Fibroblast of gingiva (primary cell): Measurements from ENCODE around the gene PNMA6A.
"Not testable (repeated sequence)": the region's sequence is repeated elsewhere in the genome, so short reads cannot be mapped to it uniquely, and the experiment has no call there.

Experiments
- DNase-seq: peaks from one replicate; pipeline ENCODE4 v3.0.0-alpha.2; 2011; ENCODE audit warnings: low read depth

The PNMA6A gene

DNA sequence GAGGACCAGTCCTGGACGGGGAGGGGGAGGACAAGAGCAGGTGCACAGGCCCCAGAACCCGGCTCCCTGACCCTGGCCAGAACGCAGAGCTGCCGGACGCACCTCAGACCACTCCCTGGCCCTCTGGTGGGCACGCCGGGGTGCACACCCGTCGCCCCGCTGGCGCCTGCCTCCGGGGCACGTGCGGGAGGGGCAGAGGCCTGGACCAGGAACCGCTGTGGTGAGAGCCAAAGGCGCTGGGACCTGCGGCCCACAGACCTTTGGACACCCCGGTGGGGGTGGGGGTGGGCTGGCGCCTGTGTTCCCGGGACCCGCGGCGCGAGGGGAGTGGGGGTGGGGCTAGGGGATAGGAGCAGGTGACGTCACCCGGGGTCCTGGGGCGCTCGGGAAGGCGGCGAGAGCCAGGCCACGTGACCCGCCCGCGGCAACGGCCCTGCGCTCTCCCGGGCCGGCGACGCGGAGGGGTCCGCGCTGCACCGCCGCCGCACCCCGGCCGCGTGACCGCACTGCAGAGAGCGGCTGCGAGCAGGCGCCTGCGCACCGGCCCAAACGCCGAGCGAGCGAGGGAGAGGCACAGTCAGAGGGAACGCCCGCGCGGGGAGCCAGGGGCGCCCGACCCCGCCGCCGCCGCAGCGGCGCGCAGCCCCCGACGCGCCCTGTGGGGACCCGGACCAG is at the start of gene PNMA6A:
PNMA6A (plus strand) TSS at position 546 of the 675 bp plus-strand sequence. CDS start 609 bp downstream, outside the sequence.
- not testable (repeated sequence) for DNase-seq

GRCh38 chrX:153026501-153026900 is 45.8 kb upstream of the PNMA6A start:
- DNase-seq = not testable (repeated sequence)

DNA sequence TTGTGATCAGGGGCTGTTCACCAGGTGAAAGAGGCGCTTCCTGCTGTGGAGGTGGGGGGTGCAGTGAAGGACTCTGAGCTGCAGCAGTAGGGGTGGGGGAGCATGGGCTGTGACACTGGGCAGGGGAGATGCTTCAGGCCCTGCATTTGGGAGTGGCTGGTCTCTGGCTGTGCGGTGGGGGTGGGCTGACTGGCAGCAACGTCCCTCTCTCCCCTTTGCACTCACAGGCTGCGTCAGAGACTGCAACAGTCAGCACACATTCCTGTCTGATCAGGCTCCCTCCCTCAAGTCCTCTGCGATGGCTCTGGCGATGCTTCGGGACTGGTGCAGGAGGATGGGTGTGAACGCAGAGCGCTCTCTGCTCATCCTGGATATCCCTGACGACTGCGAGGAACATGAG is 43.8 kb upstream of the PNMA6A start:
- DNase-seq = not testable (repeated sequence)

DNA sequence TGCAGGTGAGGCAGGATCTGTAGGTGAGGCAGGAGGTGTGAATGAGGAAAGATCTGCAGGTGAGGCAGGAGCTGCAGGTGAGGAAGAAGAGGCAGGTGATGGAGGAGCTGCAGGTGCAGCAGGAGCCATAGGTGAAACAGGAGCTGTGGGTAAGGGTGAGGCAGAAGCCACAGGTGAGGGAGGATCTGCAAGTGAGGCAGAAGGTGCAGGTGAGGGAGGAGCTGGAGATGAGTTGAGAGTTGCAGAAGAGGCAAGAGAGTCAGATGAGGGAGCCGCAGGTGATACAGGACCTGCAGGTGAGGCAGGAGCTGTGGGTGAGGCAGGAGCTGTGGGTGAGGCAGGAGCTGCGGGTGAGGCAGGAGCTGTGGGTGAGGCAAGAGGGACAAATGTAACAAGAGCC is 43.1 kb upstream of the PNMA6A start:
- no peak for DNase-seq

- DNase-seq = no peak
Observed at GRCh38 chrX:153029875-153030274, 42.4 kb upstream of the PNMA6A start.

DNA sequence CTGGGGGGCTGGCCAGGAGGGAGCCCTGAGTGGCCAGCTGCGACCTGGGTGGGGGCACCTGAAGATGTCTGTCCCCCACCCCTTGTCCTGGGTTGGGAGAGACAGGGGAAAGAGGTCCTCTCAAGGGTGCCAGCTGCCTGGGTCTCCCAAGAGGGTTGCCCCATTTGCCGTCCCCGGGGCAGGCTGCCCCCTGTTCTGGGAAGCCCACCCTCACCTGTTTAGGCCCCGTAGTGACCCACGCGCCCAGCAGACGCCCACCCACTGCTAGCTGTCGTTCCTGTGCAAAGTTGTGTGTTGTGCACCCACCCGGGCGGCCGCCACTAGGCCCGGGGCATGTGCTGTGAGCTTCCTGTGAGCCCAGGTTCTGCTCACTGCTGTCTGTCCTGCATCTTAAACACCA is 41.5 kb upstream of the PNMA6A start:
- no peak for DNase-seq

GRCh38 chrX:153032397-153033118 is 39.7 kb upstream of the PNMA6A start:
- peak; percentile 35 for DNase-seq

- no peak for DNase-seq
Observed at GRCh38 chrX:153049093-153049492, 23.2 kb upstream of the PNMA6A start.

DNA sequence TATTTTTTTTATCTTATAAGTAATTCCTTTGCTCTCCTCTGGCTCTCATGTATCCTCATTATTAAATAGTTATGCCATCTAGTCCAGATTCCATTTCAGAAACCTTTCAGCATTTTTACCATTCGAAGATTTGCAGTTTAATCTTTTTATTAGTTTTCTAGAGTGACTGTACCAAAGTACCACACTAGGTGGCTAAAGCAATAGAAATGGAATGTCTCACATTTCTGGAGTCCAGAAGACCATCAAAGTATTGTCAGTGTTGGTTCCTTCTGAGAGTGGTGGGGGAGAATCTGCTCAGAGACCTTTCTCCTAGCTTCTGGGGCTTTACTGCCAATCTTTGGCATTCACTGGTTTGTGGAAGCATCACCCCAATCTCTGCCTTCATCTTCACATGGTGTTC is 19.7 kb upstream of the PNMA6A start:
- DNase-seq = no peak

- no peak for DNase-seq
Observed at GRCh38 chrX:153055871-153056749, 16.1 kb upstream of the PNMA6A start, which contains the start of gene PNMA3. Gene PNMA3 (plus strand): TSS chrX:153056470. CDS start chrX:153057056, 586 bp downstream.

- no peak for DNase-seq
Observed at GRCh38 chrX:153057281-153057680, 15.0 kb upstream of the PNMA6A start.

DNA sequence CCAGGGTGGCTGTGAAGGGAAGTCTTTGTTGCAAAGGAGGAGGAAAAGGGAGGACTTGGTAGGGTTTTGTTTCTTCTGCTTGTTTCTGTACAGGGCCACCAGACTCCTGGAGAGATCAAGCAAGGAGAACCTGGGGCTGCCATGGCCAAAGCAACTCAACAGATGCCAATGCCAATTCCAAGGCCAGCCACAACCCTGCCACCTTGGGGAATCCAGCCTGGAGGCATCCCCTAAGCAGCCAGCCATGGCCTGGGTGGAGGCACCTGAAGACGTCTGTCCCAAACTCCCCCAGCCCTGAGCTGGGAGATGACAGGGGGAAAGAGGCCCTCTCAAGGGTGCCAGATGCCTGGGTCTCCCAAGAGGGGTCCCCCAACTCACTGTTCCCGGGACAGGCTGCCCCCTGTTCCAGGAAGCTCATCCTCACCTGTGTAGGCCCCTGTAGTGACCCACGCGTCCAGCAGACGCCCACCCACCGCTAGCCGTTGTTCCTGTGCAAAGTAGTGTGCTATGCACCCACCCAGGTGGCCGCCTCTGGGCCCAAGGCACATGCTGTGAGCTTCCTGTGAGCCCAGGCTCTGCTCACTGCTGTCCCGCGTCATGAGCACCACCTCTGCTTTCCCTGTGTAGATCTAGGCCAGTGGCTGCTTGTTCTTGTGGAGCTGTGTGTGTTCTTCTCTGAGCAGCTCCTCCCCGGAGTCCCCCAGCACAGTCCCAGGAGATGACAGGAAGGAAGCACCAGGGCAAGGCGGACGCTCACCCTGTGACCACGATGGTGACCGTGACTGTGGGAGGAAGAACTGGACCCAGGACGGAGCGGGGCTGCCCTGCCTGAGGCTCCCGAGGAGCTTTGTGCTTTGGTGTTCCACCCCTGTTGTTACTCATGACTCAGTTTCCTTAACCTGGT is 12.8 kb upstream of the PNMA6A start:
- no peak for DNase-seq

DNA sequence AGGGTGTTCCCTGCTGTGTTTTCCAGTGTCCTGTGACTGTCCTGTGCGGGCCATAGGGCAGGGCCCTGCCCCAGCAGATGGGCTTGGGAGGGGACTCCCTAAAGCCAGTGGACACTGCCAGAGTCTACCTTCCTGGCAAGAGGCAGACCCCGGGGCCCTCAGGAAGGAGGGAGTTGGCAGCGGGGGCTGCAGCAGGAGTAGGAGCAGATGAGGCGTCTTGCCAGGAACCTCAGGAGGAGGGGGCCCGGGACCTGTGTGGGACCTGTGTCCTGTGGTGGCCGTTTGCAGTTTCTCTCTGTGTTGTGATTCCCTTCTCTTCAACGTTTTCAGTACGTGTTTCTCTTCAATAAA is 12.2 kb upstream of the PNMA6A start:
- no peak for DNase-seq

GRCh38 chrX:153061732-153062131 is 10.5 kb upstream of the PNMA6A start:
- DNase-seq = peak; percentile 4

DNA sequence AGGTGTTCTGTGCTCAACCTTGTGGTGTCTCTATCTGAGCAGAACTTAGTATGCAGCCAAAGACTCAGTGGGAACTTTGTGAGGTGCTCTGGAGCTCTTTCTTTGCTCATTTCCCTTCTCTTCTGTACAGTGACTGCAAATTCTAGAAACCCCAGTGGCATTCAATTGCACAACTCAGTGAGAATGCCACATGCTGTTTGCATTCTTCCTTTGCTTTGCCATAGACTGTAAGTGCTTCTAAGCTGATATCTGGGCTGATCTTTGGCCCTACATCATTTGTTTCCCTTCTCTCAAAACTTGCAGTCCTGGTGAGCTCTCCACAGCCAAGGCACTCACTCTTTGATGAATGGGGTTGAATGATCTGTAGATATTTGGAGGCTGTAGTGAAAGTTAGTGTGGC is 8.9 kb upstream of the PNMA6A start:
- peak; percentile 39 for DNase-seq

GRCh38 chrX:153064061-153064460 is 8.2 kb upstream of the PNMA6A start:
- DNase-seq = no peak

DNA sequence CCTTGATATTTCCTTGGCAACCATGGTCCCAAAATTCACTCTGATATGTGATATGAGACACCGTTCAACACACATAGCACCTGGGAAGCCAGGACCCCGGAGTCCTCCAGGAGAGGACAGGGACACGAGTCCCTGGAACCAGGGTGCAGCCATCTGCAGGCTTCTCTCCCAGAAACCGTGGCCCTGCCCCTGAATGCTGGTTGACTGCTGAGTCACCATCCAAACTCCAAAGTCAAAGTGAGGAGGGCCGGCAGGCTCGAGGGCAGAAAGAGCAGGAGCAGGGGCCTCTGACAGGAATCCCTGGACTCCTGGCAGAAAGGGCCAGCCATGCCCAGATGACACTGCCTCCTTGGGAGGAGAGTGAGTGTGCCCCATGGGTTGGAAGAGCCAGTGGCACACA is 6.9 kb upstream of the PNMA6A start:
- no peak for DNase-seq

DNA sequence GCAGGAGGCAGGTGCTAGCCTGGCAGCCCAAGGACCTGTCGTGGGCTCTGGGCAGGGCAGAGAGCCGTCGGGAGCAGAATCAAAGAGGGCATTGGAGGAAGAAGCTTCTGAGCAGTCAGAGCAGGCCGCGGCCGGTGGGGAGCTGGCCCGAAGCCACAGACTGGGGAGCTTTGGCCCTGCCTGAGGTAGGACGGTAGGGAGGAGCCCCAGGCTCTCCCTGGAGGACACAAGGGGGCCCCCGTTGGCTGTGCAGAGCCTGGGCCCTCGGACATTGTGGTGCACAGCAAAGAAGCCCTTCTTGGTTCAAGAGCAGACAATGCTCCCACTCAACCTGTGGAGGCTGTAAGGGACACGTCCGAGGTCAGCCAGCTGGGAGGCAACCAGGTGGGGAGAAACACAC is 5.9 kb upstream of the PNMA6A start:
- DNase-seq = not testable (repeated sequence)

- DNase-seq = not testable (repeated sequence)
Observed at GRCh38 chrX:153073331-153073730, 1.1 kb downstream of the PNMA6A start.

GRCh38 chrX:153074262-153074899 is 2.1 kb downstream of the PNMA6A start:
- no peak for DNase-seq

GRCh38 chrX:153074935-153075334 is 2.7 kb downstream of the PNMA6A start:
- DNase-seq = no peak
